Thoracic aorta (tissue), 2 donors: ENCODE data around the gene WNK2. TPM values are rescaled to one million over a fixed set of nuclear protein-coding genes. Genes with fewer than 3 reads are reported as not detected.
"Not testable (repeated sequence)": the region's sequence is repeated elsewhere in the genome, so short reads cannot be mapped to it uniquely, and the experiment has no call there.

Source experiments
- ATAC-seq: fragments of 150-250 bp; one replicate; pipeline ENCODE4 v1.8.0; 2017; ENCODE audit warnings: low read depth; ENCODE audit not compliant: insufficient number of reproducible peaks, low FRiP score
- DNase-seq: peaks from one replicate; pipeline ENCODE4 v3.0.0-alpha.2; 2020; ENCODE audit warnings: low spot score
- H3K27ac ChIP-seq, 2 donors: fragments of 200-600 bp; sonication (generic); 1 replicate in 1 of 2; 2 replicates in 1 of 2; pipeline ENCODE4 v1.5.1; 2016; ENCODE audit warnings: mild to moderate bottlenecking in 2 of 2, moderate library complexity in 2 of 2
- H3K27me3 ChIP-seq: fragments of 200-600 bp; sonication (generic); replicated peaks from 2 replicates; pipeline ENCODE4 v1.6.0; 2016; ENCODE audit warnings: mild to moderate bottlenecking; ENCODE audit not compliant: insufficient read depth
- H3K36me3 ChIP-seq: fragments of 200-600 bp; sonication (generic); one replicate; pipeline ENCODE4 v1.5.1; 2016
- H3K4me1 ChIP-seq, 2 donors: fragments of 200-600 bp; sonication (generic); 1 replicate in 1 of 2; 2 replicates in 1 of 2; pipeline versions ENCODE4 v1.5.1 to v1.6.0; 2016; ENCODE audit warnings: low read depth in 2 of 2, mild to moderate bottlenecking in 1 of 2; ENCODE audit not compliant: control insufficient read depth in 1 of 2
- H3K4me3 ChIP-seq: fragments of 200-600 bp; sonication (generic); 2 replicates; pipeline ENCODE4 v1.5.1; 2016; ENCODE audit warnings: mild to moderate bottlenecking
- H3K9me3 ChIP-seq: fragments of 200-600 bp; sonication (generic); 2 replicates; pipeline ENCODE4 v1.5.1; 2016
- CTCF ChIP-seq: fragments of 200-600 bp; sonication (generic); IDR thresholded peaks from one replicate; pipeline ENCODE4 v1.5.1; 2019; ENCODE audit warnings: antibody characterized with exemption
- total RNA-seq, 2 donors: library from RNA; depleted of rRNA; stranded (reverse); fragments of >200 nt; gene quantifications; one replicate each; pipeline versions ENCODE4 v1.1.0 to v1.2.3, GENCODE V29; 2016

The WNK2 gene
- total RNA-seq, 2 donors from 2014 or later = 0.95 to 4.7 TPM

- DNase-seq (no peak), ATAC-seq (no peak)
- Histone ChIP-seq H3K9me3 (no peaks in the 10 kb centered on the region), H3K27me3 (no peaks in the 10 kb centered on the region), H3K27ac (no peak overlapping the region), H3K4me3 (no peak overlapping the region), H3K36me3 (no peaks in the 10 kb centered on the region), H3K4me1 (no peaks in the 10 kb centered on the region)
- TF ChIP-seq CTCF = no peak
Observed at GRCh38 chr9:93250185-93250584, 66.2 kb downstream of the WNK2 start.

GRCh38 chr9:93251309-93251708, 67.4 kb downstream of the WNK2 start:
- not testable (repeated sequence) for DNase-seq, H3K9me3 ChIP-seq, H3K27me3 ChIP-seq, H3K36me3 ChIP-seq, H3K27ac ChIP-seq, H3K4me3 ChIP-seq, ATAC-seq, H3K4me1 ChIP-seq

- Histone ChIP-seq H3K9me3 (no peaks in the 10 kb centered on the region), H3K4me3 (no peak overlapping the region), H3K27me3 (no peaks in the 10 kb centered on the region), H3K36me3 (no peaks in the 10 kb centered on the region), H3K4me1 (no peaks in the 10 kb centered on the region), H3K27ac (no peak overlapping the region)
- DNase-seq = no peak
- ATAC-seq = no peak
- TF ChIP-seq CTCF = no peak
Observed at GRCh38 chr9:93252116-93252780, 68.3 kb downstream of the WNK2 start.

GRCh38 chr9:93252781-93253530, 69.0 kb downstream of the WNK2 start:
- DNase-seq (no peak), ATAC-seq (no peak)
- Histone ChIP-seq H3K4me3 (no peak overlapping the region), H3K4me1 (no peaks in the 10 kb centered on the region), H3K27me3 (no peaks in the 10 kb centered on the region), H3K9me3 (no peaks in the 10 kb centered on the region), H3K36me3 (no peaks in the 10 kb centered on the region), H3K27ac (no peak overlapping the region)
- TF ChIP-seq CTCF = no peak

GRCh38 chr9:93253633-93254032, 69.7 kb downstream of the WNK2 start:
- H3K4me1 ChIP-seq = no peaks in the 10 kb centered on the region
- H3K27ac ChIP-seq = no peak overlapping the region
- H3K4me3 ChIP-seq = no peak overlapping the region
- DNase-seq = no peak
- TF ChIP-seq CTCF = no peak
- no peak for ATAC-seq
- no peaks in the 10 kb centered on the region for H3K27me3 ChIP-seq
- H3K36me3 ChIP-seq = no peaks in the 10 kb centered on the region
- no peaks in the 10 kb centered on the region for H3K9me3 ChIP-seq
